ENCODE measurements around the gene KIFC3.
A peak's percentile ranks its signal among the peaks of the same experiment; 100 is the strongest.

The KIFC3 gene

GRCh38 chr16:57775661-57776469 is 26.4 kb downstream of the KIFC3 start:
- TF ChIP-seq CTCF (IDR thresholded peaks at IDR 0.05; ENCODE audit: low read depth, low read length, missing control alignments): peak; percentile 28
- no peak overlapping the region for H3K4me3 ChIP-seq (ENCODE audit: low read depth, low read length)
- no peak for DNase-seq (ENCODE audit: low read depth)

GRCh38 chr16:57774705-57775285 is 27.5 kb downstream of the KIFC3 start:
- no peak for DNase-seq (ENCODE audit: low read depth)
- no peak overlapping the region for H3K4me3 ChIP-seq (ENCODE audit: low read depth, low read length)
- TF ChIP-seq CTCF (IDR thresholded peaks at IDR 0.05; ENCODE audit: low read depth, low read length, missing control alignments): no peak

- no peak overlapping the region for H3K4me3 ChIP-seq (ENCODE audit: low read depth, low read length)
- DNase-seq (ENCODE audit: low read depth): no peak
- TF ChIP-seq CTCF (IDR thresholded peaks at IDR 0.05; ENCODE audit: low read depth, low read length, missing control alignments): no peak
Observed at GRCh38 chr16:57773655-57774295, 28.5 kb downstream of the KIFC3 start.

- no peak for TF ChIP-seq CTCF (IDR thresholded peaks at IDR 0.05; ENCODE audit: low read depth, low read length, missing control alignments)
- DNase-seq (ENCODE audit: low read depth): no peak
- H3K4me3 ChIP-seq (ENCODE audit: low read depth, low read length): no peak overlapping the region
Observed at GRCh38 chr16:57773019-57773418, 29.3 kb downstream of the KIFC3 start.

- H3K4me3 ChIP-seq (ENCODE audit: low read depth, low read length): no peak overlapping the region
- no peak for DNase-seq (ENCODE audit: low read depth)
- no peak for TF ChIP-seq CTCF (IDR thresholded peaks at IDR 0.05; ENCODE audit: low read depth, low read length, missing control alignments)
Observed at GRCh38 chr16:57771141-57771785, 31.0 kb downstream of the KIFC3 start.

- H3K4me3 ChIP-seq (ENCODE audit: low read depth, low read length): no peak overlapping the region
- no peak for DNase-seq (ENCODE audit: low read depth)
- no peak for TF ChIP-seq CTCF (IDR thresholded peaks at IDR 0.05; ENCODE audit: low read depth, low read length, missing control alignments)
Observed at GRCh38 chr16:57770361-57770760, 31.9 kb downstream of the KIFC3 start.

Measured in GM12864 (cell line).